Measurements from ENCODE around the gene GEN1.

GRCh38 chr2:17713291-17713690 is 40.6 kb upstream of the GEN1 start:
- TF ChIP-seq ATF2 (CRISPR knock-in tag; IDR thresholded peaks at IDR 0.05; ENCODE audit: borderline replicate concordance, low read depth), result no peak
- TF ChIP-seq ZNF396 (CRISPR knock-in tag; IDR thresholded peaks at IDR 0.05; ENCODE audit: borderline replicate concordance), result no peak
- no peak for TF ChIP-seq RELA (CRISPR knock-in tag; IDR thresholded peaks at IDR 0.05; ENCODE audit: borderline replicate concordance)

All from WTC11 (cell line).